Thyroid gland (tissue), 4 donors: ENCODE results near the gene RAB37. TPM values are rescaled to one million over a fixed set of nuclear protein-coding genes. Genes with fewer than 3 reads are reported as not detected.

Source experiments
- DNase-seq, 2 donors: peaks; one replicate each; pipeline ENCODE4 v3.0.0-alpha.2; 2019
- H3K27ac ChIP-seq, 3 donors: fragments of 200-600 bp; sonication (generic); 1 replicate in 2 of 3; 2 replicates in 1 of 3; pipeline ENCODE4 v1.5.1; 2016 to 2019; ENCODE audit warnings: mild to moderate bottlenecking in 1 of 3, moderate library complexity in 1 of 3
- H3K27me3 ChIP-seq: fragments of 200-600 bp; sonication (generic); one replicate; pipeline ENCODE4 v1.5.1; 2019
- H3K36me3 ChIP-seq, 2 donors: fragments of 200-600 bp; sonication (generic); one replicate each; pipeline ENCODE4 v1.5.1; 2016 to 2019
- H3K4me1 ChIP-seq, 2 donors: fragments of 200-600 bp; sonication (generic); one replicate each; pipeline ENCODE4 v1.5.1; 2017 to 2019
- H3K4me3 ChIP-seq, 3 donors: fragments of 200-600 bp; sonication (generic); replicated peaks in 1 of 3; 1 replicate in 2 of 3; 2 replicates in 1 of 3; pipeline ENCODE4 v1.5.1; 2016; ENCODE audit warnings: mild to moderate bottlenecking in 1 of 3
- H3K9me3 ChIP-seq: fragments of 200-600 bp; sonication (generic); one replicate; pipeline ENCODE4 v1.5.1; 2017
- CTCF ChIP-seq, 6 experiments: fragments of 200-600 bp in 3 of 6; fragments of 450-650 bp in 3 of 6; sonication (generic) in 3 of 6; IDR thresholded peaks; one replicate each; pipeline ENCODE4 v1.5.1; 2016 to 2019; ENCODE audit warnings: antibody characterized with exemption in 6 of 6, mild to moderate bottlenecking in 2 of 6, inconsistent platforms in 1 of 6, moderate library complexity in 1 of 6
- POLR2A ChIP-seq, 2 donors: fragments of 450-650 bp; IDR thresholded peaks; one replicate each; pipeline ENCODE4 v1.6.1; 2017; ENCODE audit warnings: antibody characterized with exemption in 2 of 2, mild to moderate bottlenecking in 2 of 2, moderate library complexity in 1 of 2
- WGBS, 2 donors: methylation state at CpG; one replicate each; pipeline ENCODE4 v1.1.5; 2017; 5-methylcytosine and 5-hydroxymethylcytosine counted together
- intact Hi-C: fragments of 100-400 bp; cut with DNase I; formaldehyde crosslinking; loops from one replicate; pipeline ENCODE4 v1.15.1; 2023
- total RNA-seq, 4 donors: library from RNA; depleted of rRNA; stranded (reverse); fragments of >200 nt; gene quantifications; one replicate each; pipeline ENCODE4 v1.2.3, GENCODE V29; 2016

RAB37 gene
- 1 to 10 TPM in 1 of 4 donors, under 1 TPM in 3; 0.33 to 1.8 (median 0.39) TPM for total RNA-seq

GRCh38 chr17:74736513-74737298 lies at the start of gene RAB37:
Gene RAB37, plus strand, starts transcription at chr17:74737256. Its CDS starts 17 bp downstream, at chr17:74737273.
- intact Hi-C loops = loop anchor here (5.0 kb wide), 1 partner anchor 79 kb away; no protein-coding TSS in a partner anchor
- Histone ChIP-seq H3K36me3 (no peaks in the 10 kb centered on the region), H3K4me3 (no peak within 1 kb of the TSS), H3K27me3 (peaks cover 24% of the 10 kb centered on the region), H3K4me1 (peaks cover 15 to 24% of the 10 kb centered on the region in 2 donors), H3K27ac (no peak within 1 kb of the TSS), H3K9me3 (no peaks in the 10 kb centered on the region)
- 3 to 4% methylated on average over 17 to 21 of the region's 67 CpGs for WGBS, 2 donors
- TF ChIP-seq POLR2A (IDR thresholded peaks at IDR 0.05) (no peak), CTCF (IDR thresholded peaks at IDR 0.05) (peak in 4 of 6 experiments; percentile 9 to 54 (median 47))
- DNase-seq = no peak

- no peak for DNase-seq
- TF ChIP-seq CTCF (IDR thresholded peaks at IDR 0.05) = no peak
- TF ChIP-seq POLR2A (IDR thresholded peaks at IDR 0.05) = no peak
- H3K27me3 ChIP-seq = no peaks in the 10 kb centered on the region
- intact Hi-C loops = no loop called here
- no peaks in the 10 kb centered on the region for H3K9me3 ChIP-seq
- no peaks in the 10 kb centered on the region for H3K4me1 ChIP-seq
- 87 to 94% methylated on average over 2 to 3 of the region's 3 CpGs for WGBS, 2 donors
- no peaks in the 10 kb centered on the region for H3K36me3 ChIP-seq
- H3K27ac ChIP-seq = no peak overlapping the region
- H3K4me3 ChIP-seq = no peak overlapping the region
These were observed 49.2 kb upstream of the RAB37 start for GRCh38 chr17:74687886-74688285.

- Histone ChIP-seq H3K4me3 (no peak overlapping the region), H3K27me3 (no peaks in the 10 kb centered on the region), H3K9me3 (no peaks in the 10 kb centered on the region), H3K36me3 (no peaks in the 10 kb centered on the region), H3K4me1 (no peaks in the 10 kb centered on the region), H3K27ac (no peak overlapping the region)
- 75% methylated on average over 6 of the region's 6 CpGs for WGBS, 2 donors
- TF ChIP-seq CTCF (IDR thresholded peaks at IDR 0.05) (no peak), POLR2A (IDR thresholded peaks at IDR 0.05) (no peak)
- DNase-seq = no peak
- intact Hi-C loops = no loop called here
These were observed 46.6 kb upstream of the RAB37 start for GRCh38 chr17:74690409-74690825.

- Histone ChIP-seq H3K27me3 (no peaks in the 10 kb centered on the region), H3K9me3 (no peaks in the 10 kb centered on the region), H3K36me3 (no peaks in the 10 kb centered on the region), H3K27ac (no peak overlapping the region), H3K4me1 (no peaks in the 10 kb centered on the region), H3K4me3 (no peak overlapping the region)
- TF ChIP-seq CTCF (IDR thresholded peaks at IDR 0.05) (no peak), POLR2A (IDR thresholded peaks at IDR 0.05) (no peak)
- WGBS, 2 donors = 81 to 88% methylated on average over 8 of the region's 8 CpGs
- no peak for DNase-seq
- intact Hi-C loops = no loop called here
These were observed 45.9 kb upstream of the RAB37 start for GRCh38 chr17:74691151-74691550.

DNA sequence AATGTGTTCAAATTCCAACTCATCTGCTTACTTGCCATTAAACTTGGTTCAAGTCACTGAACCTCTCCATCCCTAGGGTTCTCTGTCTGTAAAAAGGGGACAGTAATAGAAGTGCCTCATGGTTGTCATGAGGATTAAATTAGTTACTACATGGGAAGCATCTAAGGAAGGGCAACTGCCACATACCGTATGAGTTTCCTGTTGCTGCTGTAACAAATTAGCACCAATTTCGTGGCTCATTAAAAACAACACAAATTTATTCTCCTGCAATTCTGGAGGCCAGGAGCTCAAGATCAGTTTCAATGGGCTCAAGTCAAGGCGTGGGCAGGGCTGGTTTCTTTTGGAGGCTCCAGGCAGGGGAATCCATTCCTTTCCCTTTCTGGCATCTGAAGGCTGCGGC lies 43.0 kb upstream of the RAB37 start:
- H3K9me3 ChIP-seq = no peaks in the 10 kb centered on the region
- H3K4me1 ChIP-seq = no peaks in the 10 kb centered on the region
- no peaks in the 10 kb centered on the region for H3K36me3 ChIP-seq
- DNase-seq = no peak
- TF ChIP-seq CTCF (IDR thresholded peaks at IDR 0.05) (no peak), POLR2A (IDR thresholded peaks at IDR 0.05) (no peak)
- 91 to 95% methylated on average over 4 of the region's 4 CpGs for WGBS, 2 donors
- no peaks in the 10 kb centered on the region for H3K27me3 ChIP-seq
- H3K27ac ChIP-seq = no peak overlapping the region
- intact Hi-C loops = no loop called here
- H3K4me3 ChIP-seq = no peak overlapping the region
